Activated CD4-positive, alpha-beta T cell treated with anti-CD3 and anti-CD28 coated beads, Interleukin-2, amount 10 ng/mL, durations not matched to agents 7 days and 5 days (primary cell): Measurements from ENCODE around the gene MCOLN2. TPM values are rescaled to one million over a fixed set of nuclear protein-coding genes. Genes with fewer than 3 reads are reported as not detected.

Source experiments
- CTCF ChIA-PET: fragments of 350-600 bp; sonication (Branson Sonifier 250); formaldehyde crosslinking; loops from one replicate; lab custom pipeline; 2021; ENCODE audit warnings: antibody characterized with exemption; lab: Charles Lee
- POLR2A ChIA-PET: fragments of 350-600 bp; sonication (Branson Sonifier 250); formaldehyde crosslinking; loops from one replicate; lab custom pipeline; 2021; ENCODE audit warnings: antibody characterized with exemption; lab: Charles Lee
- DNase-seq: peaks from one replicate; pipeline ENCODE4 v3.0.0-alpha.2; 2020
- H3K27ac Mint-ChIP-seq: one replicate; pipeline ENCODE4 v1.8.0; 2021; ENCODE audit warnings: mild to moderate bottlenecking, moderate library complexity, mixed read lengths
- H3K27me3 Mint-ChIP-seq: one replicate; pipeline ENCODE4 v1.8.0; 2021; ENCODE audit warnings: mixed read lengths
- H3K36me3 Mint-ChIP-seq: one replicate; pipeline ENCODE4 v1.8.0; 2021; ENCODE audit warnings: low read depth, mixed read lengths
- H3K4me1 Mint-ChIP-seq: one replicate; pipeline ENCODE4 v1.8.0; 2021; ENCODE audit warnings: mixed read lengths
- H3K4me3 Mint-ChIP-seq: one replicate; pipeline ENCODE4 v1.8.0; 2021; ENCODE audit warnings: mild to moderate bottlenecking, moderate library complexity, mixed read lengths
- H3K9me3 Mint-ChIP-seq: one replicate; pipeline ENCODE4 v1.8.0; 2021; ENCODE audit warnings: mixed read lengths
- total RNA-seq, 2 experiments: library from RNA; stranded (reverse); gene quantifications; one replicate each; pipeline ENCODE4 v1.2.3, GENCODE V29; 2021

MCOLN2 gene
- total RNA-seq, 2 experiments from 2014 or later: 15.0 to 15.4 TPM

DNA sequence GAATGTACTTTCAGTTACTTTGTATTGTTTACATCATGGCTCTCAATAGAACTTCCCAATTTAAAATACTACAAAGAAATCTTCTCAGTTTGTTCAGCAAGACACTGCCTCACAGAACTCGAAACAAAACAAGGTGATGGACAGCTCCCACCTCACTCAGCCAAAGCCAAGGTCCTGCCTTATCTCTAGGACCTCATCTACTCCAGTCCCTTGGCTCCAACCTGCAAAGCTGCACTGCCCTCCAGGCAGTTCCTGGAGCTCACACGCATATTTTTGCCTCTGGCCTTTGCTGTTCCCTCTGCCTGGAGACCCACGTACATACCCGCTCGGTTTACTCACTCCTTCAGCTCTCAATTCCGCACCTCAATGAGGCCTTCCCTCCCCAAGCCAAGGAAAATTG is 40.3 kb downstream of the MCOLN2 start:
- peaks cover 4% of the 10 kb centered on the region for H3K9me3 Mint-ChIP-seq
- ChIA-PET CTCF (interaction anchor here (1.1 to 2.8 kb wide), 5 partner anchors 8 to 93 kb away, joined by 3 to 14 read pairs (median 6); no protein-coding TSS in a partner anchor), POLR2A (no interaction called here)
- no peak for DNase-seq
- H3K27ac Mint-ChIP-seq: no peak overlapping the region
- no peaks in the 10 kb centered on the region for H3K27me3 Mint-ChIP-seq
- H3K4me1 Mint-ChIP-seq: peaks cover 20% of the 10 kb centered on the region
- H3K36me3 Mint-ChIP-seq: peaks cover 48% of the 10 kb centered on the region
- H3K4me3 Mint-ChIP-seq: no peak overlapping the region

DNA sequence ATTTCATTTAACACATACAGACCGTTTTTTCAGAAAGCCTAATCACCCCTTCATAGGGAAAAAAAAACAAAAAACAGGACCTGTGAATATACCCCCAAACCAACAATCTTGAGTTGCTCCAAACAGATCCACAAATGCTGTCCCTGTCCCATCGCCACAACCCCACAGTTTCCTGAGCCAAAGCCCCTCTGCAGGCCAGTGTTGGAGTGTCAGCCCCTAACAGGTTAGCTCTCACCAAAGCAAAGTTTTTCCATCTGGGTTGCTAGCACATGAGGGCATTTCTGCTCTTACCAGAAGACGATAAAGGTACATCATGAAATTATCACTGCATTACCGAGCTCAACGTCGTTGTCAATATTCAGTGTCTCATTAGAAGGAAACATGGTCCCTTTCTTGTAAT is 40.8 kb downstream of the MCOLN2 start:
- peaks cover 4% of the 10 kb centered on the region for H3K9me3 Mint-ChIP-seq
- peaks cover 51% of the 10 kb centered on the region for H3K36me3 Mint-ChIP-seq
- POLR2A ChIA-PET: no interaction called here
- H3K27me3 Mint-ChIP-seq: no peaks in the 10 kb centered on the region
- CTCF ChIA-PET: interaction anchor here (1.1 to 2.8 kb wide), 5 partner anchors 8 to 93 kb away, joined by 3 to 14 read pairs (median 6); no protein-coding TSS in a partner anchor
- H3K27ac Mint-ChIP-seq: no peak overlapping the region
- no peak for DNase-seq
- peaks cover 20% of the 10 kb centered on the region for H3K4me1 Mint-ChIP-seq
- no peak overlapping the region for H3K4me3 Mint-ChIP-seq

DNA sequence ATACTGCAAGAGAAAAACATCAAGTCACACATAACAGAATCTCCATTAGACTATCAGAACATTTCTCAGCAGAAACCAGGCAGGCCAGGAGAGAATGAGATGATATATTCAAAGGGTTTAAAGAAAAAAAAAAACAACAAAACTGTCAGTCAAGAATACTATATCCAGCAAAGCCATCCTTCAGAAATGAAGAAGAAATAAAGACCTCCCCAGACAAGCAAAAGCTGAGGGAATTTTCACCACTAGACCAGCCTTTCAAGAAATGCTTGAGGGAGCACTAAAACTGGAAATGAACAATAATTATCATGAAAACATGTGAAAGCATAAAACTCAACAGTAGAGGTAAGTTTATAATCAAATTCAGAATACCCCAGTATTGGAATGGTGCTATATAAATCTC is 47.2 kb downstream of the MCOLN2 start:
- H3K27ac Mint-ChIP-seq: no peak overlapping the region
- no peak for DNase-seq
- H3K36me3 Mint-ChIP-seq: peaks cover 54% of the 10 kb centered on the region
- POLR2A ChIA-PET: no interaction called here
- H3K9me3 Mint-ChIP-seq: peaks cover 11% of the 10 kb centered on the region
- no peaks in the 10 kb centered on the region for H3K27me3 Mint-ChIP-seq
- H3K4me3 Mint-ChIP-seq: no peak overlapping the region
- CTCF ChIA-PET: interaction anchor here (0.6 to 2.0 kb wide), 4 partner anchors 17 to 112 kb away, joined by 3 to 8 read pairs (median 4); a partner anchor contains a TSS
- peaks cover 19% of the 10 kb centered on the region for H3K4me1 Mint-ChIP-seq

DNA sequence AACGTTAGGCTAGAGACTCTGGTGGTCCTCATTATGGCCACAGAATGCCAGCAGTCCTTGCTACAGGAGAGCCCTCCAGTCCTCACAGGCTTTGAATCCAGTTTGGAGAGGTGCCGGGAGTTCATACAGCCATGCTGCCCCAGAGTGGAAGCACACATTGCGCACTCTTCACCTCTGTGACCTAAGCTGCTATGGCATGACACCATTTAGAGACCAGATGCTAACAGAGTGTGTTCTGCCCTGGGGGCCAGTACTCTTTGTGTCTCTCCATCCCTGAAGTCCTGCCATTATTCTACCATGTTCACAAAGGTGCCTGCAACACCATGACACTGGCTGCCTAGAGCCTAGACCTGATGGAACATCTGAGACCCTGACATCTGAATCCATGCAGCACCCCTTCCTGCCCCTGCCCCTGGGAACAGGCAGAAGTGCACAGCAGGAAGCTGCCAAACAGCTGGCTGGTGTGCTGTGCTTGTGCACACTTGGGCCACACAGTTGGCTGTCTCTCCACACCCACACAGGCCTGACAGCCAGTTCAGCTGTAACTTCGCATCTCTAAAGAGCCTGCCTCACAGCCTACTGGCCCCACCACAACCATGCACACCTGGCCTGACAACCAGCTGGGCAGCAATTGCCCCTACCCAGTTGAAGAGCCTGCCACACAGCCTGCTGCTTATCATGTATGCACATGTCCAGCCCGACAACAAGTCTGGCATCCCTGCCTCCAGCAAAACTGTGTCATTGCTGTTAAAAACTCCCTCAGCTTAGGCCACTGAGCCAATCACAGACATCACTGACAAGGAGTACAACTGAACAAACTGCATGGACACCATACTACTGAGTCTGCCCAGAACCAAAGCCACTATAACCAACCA is 49.1 kb downstream of the MCOLN2 start:
- ChIA-PET POLR2A (no interaction called here), CTCF (interaction anchor here (1.2 to 2.0 kb wide), 6 partner anchors 9 to 312 kb away, joined by 4 to 10 read pairs (median 6); partner anchors contain the start of gene C1orf52)
- Mint-ChIP-seq H3K4me3 (no peak overlapping the region), H3K36me3 (peaks cover 46% of the 10 kb centered on the region), H3K27ac (no peak overlapping the region), H3K4me1 (peaks cover 23% of the 10 kb centered on the region), H3K27me3 (no peaks in the 10 kb centered on the region), H3K9me3 (peaks cover 11% of the 10 kb centered on the region)
- no peak for DNase-seq

DNA sequence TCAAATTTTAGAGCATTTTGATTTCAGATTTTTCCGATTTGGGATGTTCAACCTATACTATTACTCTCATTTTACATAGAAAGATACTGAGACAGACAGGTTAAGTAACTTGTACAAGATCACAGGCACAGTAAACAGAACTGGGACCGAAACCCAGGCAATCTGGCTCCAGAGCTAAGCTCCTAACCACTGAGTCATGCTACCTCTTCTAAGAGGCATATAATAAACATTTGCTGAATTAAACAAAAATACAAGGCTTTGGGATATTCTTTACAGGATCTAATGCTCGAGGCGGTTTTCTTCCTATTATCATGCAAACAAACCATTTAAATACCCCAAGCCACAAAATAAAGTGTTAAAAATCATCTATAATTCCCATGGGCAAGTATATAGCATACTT is 50.3 kb downstream of the MCOLN2 start:
- H3K27me3 Mint-ChIP-seq: no peaks in the 10 kb centered on the region
- ChIA-PET POLR2A (no interaction called here), CTCF (interaction anchor here (1.2 to 1.7 kb wide), 2 partner anchors 23 to 308 kb away, joined by 3 to 5 read pairs; no protein-coding TSS in a partner anchor)
- no peak overlapping the region for H3K4me3 Mint-ChIP-seq
- H3K4me1 Mint-ChIP-seq: peaks cover 23% of the 10 kb centered on the region
- peak overlapping the region; percentile 89 for H3K27ac Mint-ChIP-seq
- no peak for DNase-seq
- H3K9me3 Mint-ChIP-seq: peaks cover 11% of the 10 kb centered on the region
- H3K36me3 Mint-ChIP-seq: peaks cover 36% of the 10 kb centered on the region

DNA sequence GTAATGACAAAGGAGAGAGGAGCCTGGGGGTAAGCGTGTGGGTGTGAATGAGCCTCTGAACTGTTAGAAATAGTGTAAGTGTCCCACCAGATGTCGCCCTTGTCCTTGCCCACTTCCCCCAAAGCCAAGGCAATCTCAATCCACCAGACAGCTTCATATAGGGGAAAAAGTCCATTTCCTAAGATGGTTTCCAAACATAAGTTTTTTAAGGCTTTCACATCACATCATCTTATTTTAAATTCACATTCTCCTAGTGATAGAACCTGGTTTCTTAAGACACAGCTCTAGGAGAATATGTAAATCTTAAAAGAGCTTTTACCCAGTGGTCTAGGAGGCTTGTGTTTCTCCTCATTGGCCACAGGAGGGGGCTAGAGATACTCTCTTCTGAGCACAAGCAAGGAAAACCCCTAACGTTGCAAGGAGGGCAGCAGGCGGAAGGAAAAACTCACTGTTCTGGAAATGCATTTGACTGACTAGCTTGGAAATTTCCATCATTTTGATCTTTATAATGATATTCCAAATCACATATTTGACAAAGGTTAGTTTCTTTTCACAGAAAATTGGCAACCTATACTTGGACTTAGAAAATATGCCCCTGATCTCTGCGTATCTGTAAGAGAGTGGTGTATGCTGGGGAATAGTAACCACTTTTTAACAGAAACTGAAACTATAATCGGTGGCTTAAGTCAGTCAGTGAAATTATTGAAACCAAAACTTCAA is 52.0 kb downstream of the MCOLN2 start:
- Mint-ChIP-seq H3K4me3 (peak overlapping the region; percentile 77), H3K9me3 (peaks cover 6% of the 10 kb centered on the region), H3K27ac (peak overlapping the region; percentile 89), H3K4me1 (peaks cover 23% of the 10 kb centered on the region), H3K27me3 (no peaks in the 10 kb centered on the region), H3K36me3 (peaks cover 22% of the 10 kb centered on the region)
- ChIA-PET POLR2A (no interaction called here), CTCF (interaction anchor here (0.6 to 3.1 kb wide), 51 partner anchors 9 to 439 kb away, joined by 3 to 35 read pairs (median 4); partner anchors contain the start of genes BCL10, C1orf52, GNG5 and MCOLN2)
- peak; percentile 91 for DNase-seq

DNA sequence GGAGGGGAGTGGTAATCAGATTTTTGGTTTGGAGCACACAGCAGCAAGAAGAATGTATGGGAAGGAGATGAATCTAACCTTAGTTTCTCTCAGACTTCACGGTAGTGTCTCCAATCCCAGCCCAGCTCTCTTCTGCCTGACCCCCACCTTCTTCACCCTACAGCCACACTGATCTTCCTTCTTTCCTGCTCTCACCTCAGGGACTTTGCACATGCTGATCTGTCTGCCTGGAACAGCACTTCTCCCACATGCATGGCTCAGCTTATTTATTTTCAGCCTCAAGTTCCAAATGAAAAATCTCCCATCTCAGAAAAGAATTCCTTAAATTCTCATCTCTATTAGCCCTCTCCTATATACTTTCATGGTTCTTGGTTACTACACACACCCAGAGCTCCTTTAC is 55.1 kb downstream of the MCOLN2 start:
- DNase-seq: no peak
- H3K9me3 Mint-ChIP-seq: no peaks in the 10 kb centered on the region
- H3K27me3 Mint-ChIP-seq: no peaks in the 10 kb centered on the region
- peaks cover 4% of the 10 kb centered on the region for H3K36me3 Mint-ChIP-seq
- ChIA-PET CTCF (interaction anchor here (1.4 kb wide), 1 partner anchor 317 kb away, joined by 4 read pairs; the partner anchor contains the start of gene C1orf52), POLR2A (no interaction called here)
- no peak overlapping the region for H3K4me3 Mint-ChIP-seq
- H3K27ac Mint-ChIP-seq: no peak overlapping the region
- H3K4me1 Mint-ChIP-seq: peaks cover 20% of the 10 kb centered on the region

DNA sequence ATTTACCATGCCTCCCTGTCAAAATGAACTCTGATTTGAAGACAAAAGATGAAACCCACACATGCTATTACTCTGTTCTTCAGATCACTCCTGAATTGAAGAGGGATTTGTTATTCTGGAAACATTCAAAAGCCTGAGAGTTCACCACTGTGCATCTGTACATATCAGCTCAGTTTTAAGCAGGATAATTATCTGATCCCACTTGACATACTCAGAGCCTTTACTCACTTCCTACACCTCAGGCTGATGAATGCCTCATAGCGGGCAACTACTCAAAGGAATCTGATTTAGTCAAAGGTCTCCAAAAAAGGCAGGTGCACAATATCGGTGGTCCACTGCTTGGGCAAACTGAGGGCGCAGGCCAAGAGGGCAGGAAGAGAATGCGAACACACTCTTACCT is 56.4 kb downstream of the MCOLN2 start:
- Mint-ChIP-seq H3K4me1 (peaks cover 16% of the 10 kb centered on the region), H3K9me3 (no peaks in the 10 kb centered on the region), H3K27me3 (no peaks in the 10 kb centered on the region), H3K27ac (no peak overlapping the region), H3K36me3 (no peaks in the 10 kb centered on the region), H3K4me3 (no peak overlapping the region)
- POLR2A ChIA-PET: no interaction called here
- DNase-seq: no peak
- CTCF ChIA-PET: no interaction called here

DNA sequence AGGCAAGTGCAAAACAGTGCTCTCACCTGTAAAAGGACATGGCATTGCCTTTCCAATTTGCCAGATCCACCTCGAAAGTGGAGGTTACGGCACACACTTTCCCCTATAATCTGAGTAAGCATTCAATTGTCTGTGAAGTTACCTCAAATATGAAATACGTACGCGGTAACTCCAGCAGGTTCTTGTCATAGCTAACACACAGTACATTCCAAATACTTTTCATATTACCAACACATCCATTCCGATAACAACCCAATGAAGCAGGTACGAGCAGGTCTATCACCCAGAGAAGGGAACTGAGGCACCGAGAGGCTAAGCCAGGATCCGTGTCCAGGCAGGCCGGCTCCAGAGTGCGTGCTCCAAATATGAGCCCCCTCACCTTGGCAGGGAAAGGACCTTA is 57.2 kb downstream of the MCOLN2 start:
- ChIA-PET CTCF (no interaction called here), POLR2A (no interaction called here)
- no peak overlapping the region for H3K4me3 Mint-ChIP-seq
- H3K27me3 Mint-ChIP-seq: no peaks in the 10 kb centered on the region
- DNase-seq: no peak
- no peaks in the 10 kb centered on the region for H3K36me3 Mint-ChIP-seq
- peaks cover 11% of the 10 kb centered on the region for H3K4me1 Mint-ChIP-seq
- no peak overlapping the region for H3K27ac Mint-ChIP-seq
- no peaks in the 10 kb centered on the region for H3K9me3 Mint-ChIP-seq

DNA sequence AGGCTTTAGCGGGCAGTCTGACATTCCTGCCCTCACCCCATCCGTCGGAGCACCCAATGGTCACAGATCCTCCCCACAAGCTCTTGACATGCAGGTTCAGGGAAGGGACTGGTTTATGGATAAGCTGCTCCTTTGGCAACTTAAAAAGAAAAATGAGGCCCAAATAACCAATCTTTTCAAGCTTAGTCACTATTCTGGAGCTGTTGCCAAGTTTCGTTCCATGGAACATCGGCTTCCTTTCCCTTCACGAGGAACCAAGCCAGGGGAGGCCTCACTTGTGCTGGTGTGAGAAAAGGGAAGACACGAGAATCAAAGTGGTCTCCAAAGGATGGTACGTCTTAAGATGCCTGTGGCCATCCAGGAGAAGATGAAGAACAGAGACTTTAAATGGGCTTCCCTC is 57.8 kb downstream of the MCOLN2 start:
- no peaks in the 10 kb centered on the region for H3K27me3 Mint-ChIP-seq
- POLR2A ChIA-PET: no interaction called here
- H3K36me3 Mint-ChIP-seq: no peaks in the 10 kb centered on the region
- DNase-seq: no peak
- H3K27ac Mint-ChIP-seq: no peak overlapping the region
- CTCF ChIA-PET: interaction anchor here (0.9 kb wide), 1 partner anchor 136 kb away, joined by 4 read pairs; no protein-coding TSS in a partner anchor
- H3K9me3 Mint-ChIP-seq: no peaks in the 10 kb centered on the region
- no peak overlapping the region for H3K4me3 Mint-ChIP-seq
- peaks cover 7% of the 10 kb centered on the region for H3K4me1 Mint-ChIP-seq

DNA sequence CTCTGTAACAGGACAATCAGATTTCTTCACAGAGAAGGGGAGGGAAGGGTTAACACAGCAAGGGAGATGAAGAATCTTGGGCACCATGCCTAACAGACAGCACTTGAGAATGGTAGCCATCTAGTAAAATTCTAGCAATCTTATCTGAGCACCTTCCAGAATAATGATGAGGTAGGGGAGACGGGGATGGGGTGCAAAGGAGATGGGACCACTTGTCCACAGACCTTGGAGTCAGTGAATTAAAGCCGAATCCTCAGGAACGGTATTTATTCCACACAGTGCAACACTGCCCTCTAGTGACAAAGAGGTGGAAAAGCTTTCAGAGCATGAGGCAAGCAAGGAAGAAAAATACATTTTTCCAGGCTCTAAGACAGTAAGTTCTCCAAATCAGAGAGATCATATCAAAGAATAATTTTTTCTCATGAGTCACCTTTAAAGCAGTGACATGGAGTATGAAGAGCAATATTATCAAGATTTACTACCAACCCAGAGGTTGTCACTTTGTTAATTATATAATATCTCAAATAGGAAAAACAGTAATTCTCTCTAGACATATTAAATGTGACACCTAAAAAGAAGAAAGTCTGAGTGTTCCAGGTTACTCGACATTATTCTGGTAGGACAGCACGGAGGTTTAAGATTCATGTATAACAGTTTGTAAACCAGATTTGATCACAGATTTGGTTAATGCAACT is 60.6 kb downstream of the MCOLN2 start:
- CTCF ChIA-PET: interaction anchor here (0.8 to 3.7 kb wide), 6 partner anchors 8 to 323 kb away, joined by 3 to 25 read pairs (median 6); partner anchors contain the start of gene C1orf52
- peak; percentile 58 for DNase-seq
- POLR2A ChIA-PET: no interaction called here
- Mint-ChIP-seq H3K27ac (no peak overlapping the region), H3K4me1 (peaks cover 7% of the 10 kb centered on the region), H3K4me3 (no peak overlapping the region), H3K27me3 (no peaks in the 10 kb centered on the region), H3K9me3 (no peaks in the 10 kb centered on the region), H3K36me3 (no peaks in the 10 kb centered on the region)

DNA sequence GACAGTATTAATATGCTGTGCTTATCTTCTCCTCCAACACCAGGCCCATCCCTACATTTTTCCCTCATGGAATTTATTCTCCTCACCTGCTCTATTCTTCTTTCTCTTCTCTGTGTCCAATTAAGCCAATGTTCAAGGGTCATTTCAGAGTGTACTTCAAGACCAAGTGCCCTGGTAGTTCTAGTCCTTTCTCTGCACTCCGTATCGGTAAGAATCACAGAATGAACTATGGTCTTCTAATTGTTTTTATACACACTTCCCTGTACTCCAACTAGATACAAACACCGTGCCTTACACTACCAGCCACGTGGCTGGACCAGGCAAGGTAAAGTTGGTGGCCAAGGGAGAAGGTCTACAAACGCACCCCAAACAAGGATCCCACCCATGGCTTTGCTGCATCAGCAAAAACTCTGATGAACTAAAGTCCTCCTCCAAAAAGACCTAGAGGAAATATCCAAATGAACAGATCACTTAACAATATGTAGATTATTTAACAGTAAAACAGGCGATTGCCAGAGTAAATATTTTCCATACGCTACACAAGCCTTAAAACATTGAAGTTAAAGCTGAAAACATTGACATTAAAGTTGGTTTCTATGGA is 63.8 kb downstream of the MCOLN2 start:
- no peak overlapping the region for H3K4me3 Mint-ChIP-seq
- H3K4me1 Mint-ChIP-seq: peaks cover 26% of the 10 kb centered on the region
- peaks cover 1% of the 10 kb centered on the region for H3K36me3 Mint-ChIP-seq
- CTCF ChIA-PET: interaction anchor here (0.6 to 3.7 kb wide), 3 partner anchors 12 to 151 kb away, joined by 3 to 12 read pairs (median 4); no protein-coding TSS in a partner anchor
- POLR2A ChIA-PET: no interaction called here
- no peaks in the 10 kb centered on the region for H3K27me3 Mint-ChIP-seq
- H3K27ac Mint-ChIP-seq: no peak overlapping the region
- DNase-seq: no peak
- no peaks in the 10 kb centered on the region for H3K9me3 Mint-ChIP-seq
